ENCODE measurements around the gene GPRIN3. TPM values are rescaled to one million over a fixed set of nuclear protein-coding genes. Genes with fewer than 3 reads are reported as not detected.
A peak's percentile ranks its signal among the peaks of the same experiment; 100 is the strongest.

The GPRIN3 gene
- total and polyA plus RNA-seq, 2 experiments from 2014 or later = 5.1 to 18.0 TPM

- Histone ChIP-seq H3K27ac (no peak overlapping the region), H3K27me3 (no peaks in the 10 kb centered on the region), H3K4me3 (peak overlapping the region; percentile 94), H3K36me3 (no peaks in the 10 kb centered on the region), H3K4me1 (ENCODE audit: low read depth) (peaks cover 12% of the 10 kb centered on the region), H3K9me3 (ENCODE audit: low read depth) (no peaks in the 10 kb centered on the region)
- DNase-seq (ENCODE audit: low read depth in 1 of 2, low spot score in 1 of 2) = no peak
- TF ChIP-seq, protein P1, sequence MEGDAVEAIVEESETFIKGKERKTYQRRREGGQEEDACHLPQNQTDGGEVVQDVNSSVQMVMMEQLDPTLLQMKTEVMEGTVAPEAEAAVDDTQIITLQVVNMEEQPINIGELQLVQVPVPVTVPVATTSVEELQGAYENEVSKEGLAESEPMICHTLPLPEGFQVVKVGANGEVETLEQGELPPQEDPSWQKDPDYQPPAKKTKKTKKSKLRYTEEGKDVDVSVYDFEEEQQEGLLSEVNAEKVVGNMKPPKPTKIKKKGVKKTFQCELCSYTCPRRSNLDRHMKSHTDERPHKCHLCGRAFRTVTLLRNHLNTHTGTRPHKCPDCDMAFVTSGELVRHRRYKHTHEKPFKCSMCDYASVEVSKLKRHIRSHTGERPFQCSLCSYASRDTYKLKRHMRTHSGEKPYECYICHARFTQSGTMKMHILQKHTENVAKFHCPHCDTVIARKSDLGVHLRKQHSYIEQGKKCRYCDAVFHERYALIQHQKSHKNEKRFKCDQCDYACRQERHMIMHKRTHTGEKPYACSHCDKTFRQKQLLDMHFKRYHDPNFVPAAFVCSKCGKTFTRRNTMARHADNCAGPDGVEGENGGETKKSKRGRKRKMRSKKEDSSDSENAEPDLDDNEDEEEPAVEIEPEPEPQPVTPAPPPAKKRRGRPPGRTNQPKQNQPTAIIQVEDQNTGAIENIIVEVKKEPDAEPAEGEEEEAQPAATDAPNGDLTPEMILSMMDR (IDR thresholded peaks at IDR 0.05; ENCODE audit: low read depth, low read length) = no peak
These were observed 968 bp downstream of the GPRIN3 start for GRCh38 chr4:89306486-89307177.

- Histone ChIP-seq H3K4me1 (ENCODE audit: low read depth) (peaks cover 19% of the 10 kb centered on the region), H3K27me3 (no peaks in the 10 kb centered on the region), H3K9me3 (ENCODE audit: low read depth) (no peaks in the 10 kb centered on the region), H3K36me3 (no peaks in the 10 kb centered on the region), H3K4me3 (peak overlapping the region; percentile 94), H3K27ac (no peak overlapping the region)
- TF ChIP-seq, protein P1 (IDR thresholded peaks at IDR 0.05; ENCODE audit: low read depth, low read length) = no peak
- peak in 1 of 2 donors; percentile 28 for DNase-seq (ENCODE audit: low read depth in 1 of 2, low spot score in 1 of 2)
These were observed 1.7 kb downstream of the GPRIN3 start for GRCh38 chr4:89305712-89306437.

DNA sequence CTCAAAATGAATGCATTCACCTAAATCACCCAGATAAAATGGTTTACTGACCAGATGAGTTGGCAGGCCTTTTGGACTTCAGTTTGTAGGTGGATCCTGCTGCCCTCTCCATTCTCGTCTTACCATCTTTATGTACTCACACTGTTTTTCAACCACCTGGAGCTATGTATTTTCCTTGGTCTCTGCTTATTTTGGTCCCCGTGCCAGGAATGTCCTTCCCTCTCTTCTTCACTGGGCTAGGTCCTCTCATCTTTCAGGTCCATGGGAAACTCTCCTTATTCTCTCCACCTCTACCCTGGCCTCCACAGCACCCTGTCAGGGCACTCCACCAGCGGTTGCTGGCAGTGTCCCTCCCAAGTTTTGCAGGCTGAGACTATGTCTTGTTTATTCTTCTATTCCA is 2.6 kb downstream of the GPRIN3 start:
- no peaks in the 10 kb centered on the region for H3K9me3 ChIP-seq (ENCODE audit: low read depth)
- no peaks in the 10 kb centered on the region for H3K36me3 ChIP-seq
- H3K27me3 ChIP-seq = no peaks in the 10 kb centered on the region
- no peak overlapping the region for H3K4me3 ChIP-seq
- no peak for DNase-seq (ENCODE audit: low read depth in 1 of 2, low spot score in 1 of 2)
- H3K27ac ChIP-seq = no peak overlapping the region
- H3K4me1 ChIP-seq (ENCODE audit: low read depth) = peaks cover 27% of the 10 kb centered on the region
- TF ChIP-seq, protein P1 (IDR thresholded peaks at IDR 0.05; ENCODE audit: low read depth, low read length) = no peak

GRCh38 chr4:89303814-89304388 is 3.7 kb downstream of the GPRIN3 start:
- TF ChIP-seq, protein P1 (IDR thresholded peaks at IDR 0.05; ENCODE audit: low read depth, low read length) = no peak
- Histone ChIP-seq H3K27me3 (no peaks in the 10 kb centered on the region), H3K4me3 (no peak overlapping the region), H3K27ac (no peak overlapping the region), H3K36me3 (no peaks in the 10 kb centered on the region), H3K4me1 (ENCODE audit: low read depth) (peaks cover 39% of the 10 kb centered on the region), H3K9me3 (ENCODE audit: low read depth) (no peaks in the 10 kb centered on the region)
- DNase-seq (ENCODE audit: low read depth in 1 of 2, low spot score in 1 of 2) = no peak

DNA sequence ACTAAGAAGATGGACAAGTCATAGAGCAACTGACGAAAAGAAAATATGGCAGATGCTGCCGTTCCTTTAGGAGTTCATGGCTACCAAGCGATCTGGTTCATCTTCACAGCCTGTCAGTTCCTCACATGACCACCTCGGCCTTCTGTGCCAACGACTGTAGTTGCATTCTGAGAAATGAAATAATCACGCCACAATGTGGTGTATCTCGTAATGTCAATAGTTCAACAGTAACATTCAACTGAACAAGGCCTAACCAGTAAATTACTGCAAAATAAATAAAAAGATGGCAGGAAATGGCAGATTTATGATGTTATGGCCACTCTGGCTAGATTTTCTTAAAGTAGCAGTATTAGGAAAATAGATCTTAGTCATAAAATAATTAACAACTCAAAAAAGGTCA is 4.4 kb downstream of the GPRIN3 start:
- no peak for DNase-seq (ENCODE audit: low read depth in 1 of 2, low spot score in 1 of 2)
- peaks cover 46% of the 10 kb centered on the region for H3K4me1 ChIP-seq (ENCODE audit: low read depth)
- TF ChIP-seq, protein P1 (IDR thresholded peaks at IDR 0.05; ENCODE audit: low read depth, low read length) = no peak
- H3K9me3 ChIP-seq (ENCODE audit: low read depth) = no peaks in the 10 kb centered on the region
- no peaks in the 10 kb centered on the region for H3K36me3 ChIP-seq
- no peaks in the 10 kb centered on the region for H3K27me3 ChIP-seq
- H3K4me3 ChIP-seq = no peak overlapping the region
- H3K27ac ChIP-seq = no peak overlapping the region

Data from cardiac muscle cell (in vitro differentiated cells and primary cell).